SJSA1 (cell line): ENCODE measurements around the gene ABCD1. TPM values are rescaled to one million over a fixed set of nuclear protein-coding genes. Genes with fewer than 3 reads are reported as not detected.
"Not testable (repeated sequence)": the region's sequence is repeated elsewhere in the genome, so short reads cannot be mapped to it uniquely, and the experiment has no call there.

Experiments
- DNase-seq, 2 experiments: peaks; one replicate each; pipeline ENCODE4 v3.0.0-alpha.2; 2015 to 2020; ENCODE audit warnings: low spot score in 2 of 2, low read depth in 1 of 2
- H3K27ac ChIP-seq: fragments of 250-450 bp; sonication (Bioruptor Pico); 2 replicates; pipeline ENCODE4 v1.5.1; 2020; ENCODE audit warnings: mild to moderate bottlenecking, moderate library complexity
- H3K27me3 ChIP-seq: fragments of 250-450 bp; sonication (Bioruptor Pico); replicated peaks from 2 replicates; pipeline ENCODE4 v1.5.1; 2020; ENCODE audit warnings: mild to moderate bottlenecking, moderate library complexity
- H3K36me3 ChIP-seq: fragments of 250-450 bp; sonication (Bioruptor Pico); 2 replicates; pipeline ENCODE4 v1.5.1; 2020; ENCODE audit warnings: mild to moderate bottlenecking
- H3K4me1 ChIP-seq: fragments of 250-450 bp; sonication (Bioruptor Pico); replicated peaks from 2 replicates; pipeline ENCODE4 v1.6.1; 2021; ENCODE audit warnings: mild to moderate bottlenecking
- H3K4me3 ChIP-seq: fragments of 250-450 bp; sonication (Bioruptor Pico); 2 replicates; pipeline ENCODE4 v1.5.1; 2020; ENCODE audit warnings: mild to moderate bottlenecking
- H3K9me3 ChIP-seq: fragments of 250-450 bp; sonication (Bioruptor Pico); replicated peaks from 2 replicates; pipeline ENCODE4 v1.5.1; 2020; ENCODE audit warnings: mild to moderate bottlenecking
- total RNA-seq: library from RNA; depleted of rRNA; stranded (reverse); fragments of >200 nt; shearing (Covaris generic); gene quantifications from 2 replicates; pipeline ENCODE4 v1.2.3, GENCODE V29; 2014

The ABCD1 gene
- total RNA-seq, 1 experiment from 2014 or later = 10.3 TPM

DNA sequence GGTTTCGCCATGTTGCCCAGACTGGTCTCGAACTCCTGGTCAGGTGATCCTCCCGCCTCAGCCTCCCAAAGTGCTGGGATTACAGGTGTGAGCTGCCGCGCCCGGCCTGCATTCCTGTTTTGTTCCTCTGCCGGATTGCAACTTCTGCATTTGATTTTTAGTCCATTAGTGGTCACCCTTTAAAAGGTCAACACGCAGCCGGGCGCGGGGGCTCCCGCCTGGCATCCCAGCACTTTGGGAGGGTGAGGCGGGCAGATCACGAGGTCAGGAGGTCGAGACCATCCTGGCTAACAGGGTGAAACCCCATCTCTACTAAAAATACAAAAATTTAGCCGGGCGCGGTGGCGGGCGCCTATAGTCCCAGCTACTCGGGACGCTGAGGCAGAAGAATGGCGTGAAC, 5.5 kb downstream of the ABCD1 start:
- not testable (repeated sequence) for DNase-seq, H3K4me3 ChIP-seq, H3K9me3 ChIP-seq, H3K27ac ChIP-seq, H3K36me3 ChIP-seq, H3K27me3 ChIP-seq
- H3K4me1 ChIP-seq = peaks cover 22% of the 10 kb centered on the region

DNA sequence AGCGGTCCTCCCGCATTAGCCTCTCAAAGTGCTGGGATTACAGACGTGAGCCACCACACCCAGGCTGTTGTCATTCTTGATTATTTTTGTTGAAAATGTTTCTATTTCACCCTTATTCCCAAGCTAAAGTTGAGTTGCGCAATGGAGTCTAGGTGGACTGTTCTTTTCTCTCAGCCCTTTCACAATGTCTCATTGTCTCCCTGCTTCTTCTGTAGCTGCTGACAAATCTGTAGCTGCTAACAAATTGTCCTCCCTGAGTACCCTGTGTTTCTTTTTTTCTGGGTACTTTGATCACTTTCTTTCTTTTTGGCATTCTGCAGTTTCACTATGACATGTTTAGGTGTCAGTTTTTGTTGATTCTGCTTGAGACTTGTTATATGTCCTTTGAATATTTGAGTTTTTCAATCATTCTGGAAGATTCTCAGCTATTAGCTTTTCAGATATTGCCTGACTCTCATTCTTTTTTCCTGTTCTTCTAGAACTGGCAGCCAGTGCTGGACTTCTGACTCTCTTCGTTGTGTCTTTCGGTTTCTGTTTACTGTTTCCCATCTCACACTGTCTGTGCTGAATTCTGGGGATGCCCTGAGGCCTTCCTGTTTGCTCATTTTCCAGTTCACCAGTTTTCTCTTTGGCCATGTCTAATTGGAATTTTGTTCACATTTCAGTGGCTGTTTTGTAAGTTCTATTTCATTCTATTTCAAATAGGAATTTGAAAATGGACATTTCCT, 6.6 kb downstream of the ABCD1 start:
- Histone ChIP-seq H3K4me1 (peaks cover 11% of the 10 kb centered on the region), H3K4me3 (no peak overlapping the region), H3K27me3 (no peaks in the 10 kb centered on the region), H3K9me3 (no peaks in the 10 kb centered on the region), H3K27ac (no peak overlapping the region), H3K36me3 (no peaks in the 10 kb centered on the region)
- no peak for DNase-seq

DNA sequence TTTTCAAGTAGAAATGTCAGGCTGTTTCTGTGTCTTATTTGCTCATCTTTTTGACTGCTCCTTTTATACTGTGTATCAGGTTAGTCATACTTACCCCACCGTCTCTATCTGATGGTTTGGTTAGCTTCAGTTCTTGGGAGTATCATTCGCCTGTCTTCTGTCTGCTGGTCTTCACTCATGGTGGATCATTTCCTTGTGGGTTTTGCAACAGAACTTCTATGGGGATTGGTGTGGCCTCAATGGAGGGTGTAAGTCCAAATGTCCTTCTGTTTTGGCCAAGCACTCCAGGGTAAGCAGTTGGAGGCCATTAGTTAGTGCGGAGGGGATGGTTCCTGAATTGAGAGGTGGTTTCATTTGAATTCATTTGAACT, 7.2 kb downstream of the ABCD1 start:
- Histone ChIP-seq H3K4me1 (peaks cover 5% of the 10 kb centered on the region), H3K27ac (no peak overlapping the region), H3K27me3 (no peaks in the 10 kb centered on the region), H3K9me3 (no peaks in the 10 kb centered on the region), H3K4me3 (no peak overlapping the region), H3K36me3 (no peaks in the 10 kb centered on the region)
- DNase-seq = no peak

DNA sequence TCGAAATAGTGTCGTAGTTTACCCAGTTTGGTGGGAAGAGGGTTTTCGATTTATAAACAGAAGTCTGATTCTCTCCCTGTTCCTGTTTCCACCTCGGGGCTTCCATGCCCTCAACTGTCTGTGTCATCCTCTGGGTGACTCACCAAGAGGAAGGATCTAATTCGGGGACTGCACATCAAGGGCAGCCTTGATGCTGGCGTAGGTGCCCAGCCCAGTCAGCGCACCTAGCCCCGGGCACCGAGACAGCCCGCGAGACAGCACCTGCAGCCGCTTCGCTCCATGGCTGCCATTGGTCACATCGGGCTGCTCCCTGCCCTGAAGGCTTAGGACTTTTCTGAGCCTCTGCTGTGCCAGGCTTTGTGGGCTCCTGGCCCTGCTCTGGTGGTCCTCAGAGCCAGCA, 7.7 kb downstream of the ABCD1 start:
- no peaks in the 10 kb centered on the region for H3K27me3 ChIP-seq
- no peaks in the 10 kb centered on the region for H3K9me3 ChIP-seq
- H3K4me1 ChIP-seq = no peaks in the 10 kb centered on the region
- no peak overlapping the region for H3K27ac ChIP-seq
- H3K4me3 ChIP-seq = no peak overlapping the region
- H3K36me3 ChIP-seq = no peaks in the 10 kb centered on the region
- no peak for DNase-seq

DNA sequence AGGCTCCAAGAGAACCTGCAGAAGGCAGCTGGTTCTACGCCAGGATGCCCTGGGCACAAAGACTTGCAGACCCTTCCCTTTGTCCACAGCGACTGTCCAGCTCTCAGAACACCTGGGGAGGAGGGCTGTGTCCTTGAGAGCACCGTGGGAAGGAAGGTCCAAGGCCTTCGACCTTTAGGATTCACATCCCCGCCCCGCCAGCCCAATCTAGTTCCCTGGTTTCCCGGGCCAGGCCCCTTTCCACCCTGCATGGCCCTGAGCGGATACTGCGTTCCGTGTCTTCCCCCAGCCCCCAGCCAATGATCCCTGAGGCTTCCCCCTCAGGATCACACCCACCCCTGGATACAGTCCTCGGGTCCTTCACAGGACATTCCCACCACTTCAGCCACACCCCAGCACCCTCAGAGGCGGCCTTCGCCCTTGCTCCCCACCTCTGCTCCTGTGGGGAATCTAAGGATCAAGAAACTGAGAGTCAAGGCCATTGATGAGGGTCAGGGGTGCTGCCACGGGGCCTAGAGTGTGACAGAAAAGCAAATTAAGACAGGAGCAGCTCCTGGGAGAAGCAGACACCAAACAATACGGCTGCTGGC, 9.1 kb downstream of the ABCD1 start:
- no peaks in the 10 kb centered on the region for H3K9me3 ChIP-seq
- no peaks in the 10 kb centered on the region for H3K36me3 ChIP-seq
- H3K27me3 ChIP-seq = no peaks in the 10 kb centered on the region
- DNase-seq = no peak
- H3K4me1 ChIP-seq = no peaks in the 10 kb centered on the region
- no peak overlapping the region for H3K27ac ChIP-seq
- H3K4me3 ChIP-seq = no peak overlapping the region

DNA sequence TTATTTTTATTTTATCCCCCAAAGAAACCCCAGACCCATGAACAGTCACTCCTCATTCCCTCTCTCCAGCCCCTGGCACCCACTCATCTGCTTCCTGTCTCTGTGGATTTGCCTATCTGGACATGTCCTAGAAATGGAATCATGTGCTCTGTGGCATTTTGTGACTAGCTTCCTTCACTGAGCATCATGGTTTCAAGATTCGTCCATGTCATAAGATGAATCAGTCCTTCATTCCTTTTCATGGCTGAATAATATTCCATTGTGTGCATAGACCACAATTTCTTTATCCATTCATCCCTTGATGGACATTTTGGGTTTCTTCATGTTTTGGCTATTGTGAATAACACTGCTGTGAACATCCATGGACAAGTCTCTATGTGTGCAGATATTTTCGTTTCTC, 10.2 kb downstream of the ABCD1 start:
- no peaks in the 10 kb centered on the region for H3K9me3 ChIP-seq
- no peaks in the 10 kb centered on the region for H3K4me1 ChIP-seq
- H3K36me3 ChIP-seq = no peaks in the 10 kb centered on the region
- DNase-seq = no peak
- H3K27ac ChIP-seq = no peak overlapping the region
- no peaks in the 10 kb centered on the region for H3K27me3 ChIP-seq
- H3K4me3 ChIP-seq = no peak overlapping the region

DNA sequence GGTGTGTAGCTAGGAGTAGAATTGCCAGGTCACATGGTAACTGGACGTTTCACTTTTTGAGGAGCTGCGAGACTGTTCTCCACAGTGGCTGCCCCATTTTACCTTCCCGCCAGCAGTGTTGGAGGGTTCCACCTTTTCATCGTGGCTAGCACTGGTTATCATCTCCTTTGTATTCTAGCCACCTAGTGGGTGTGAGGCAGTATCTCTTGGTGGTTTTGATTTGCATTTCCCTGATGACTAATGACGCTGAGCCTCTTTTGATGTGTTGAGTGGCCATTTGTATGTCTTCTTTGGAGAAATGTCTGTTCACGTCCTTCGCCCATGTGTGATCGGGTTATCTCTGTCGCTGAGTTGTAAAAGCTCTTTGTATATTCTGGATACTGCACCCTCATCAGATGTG, 10.6 kb downstream of the ABCD1 start:
- H3K36me3 ChIP-seq = no peaks in the 10 kb centered on the region
- DNase-seq = no peak
- H3K27me3 ChIP-seq = no peaks in the 10 kb centered on the region
- no peaks in the 10 kb centered on the region for H3K9me3 ChIP-seq
- no peaks in the 10 kb centered on the region for H3K4me1 ChIP-seq
- no peak overlapping the region for H3K4me3 ChIP-seq
- H3K27ac ChIP-seq = no peak overlapping the region

DNA sequence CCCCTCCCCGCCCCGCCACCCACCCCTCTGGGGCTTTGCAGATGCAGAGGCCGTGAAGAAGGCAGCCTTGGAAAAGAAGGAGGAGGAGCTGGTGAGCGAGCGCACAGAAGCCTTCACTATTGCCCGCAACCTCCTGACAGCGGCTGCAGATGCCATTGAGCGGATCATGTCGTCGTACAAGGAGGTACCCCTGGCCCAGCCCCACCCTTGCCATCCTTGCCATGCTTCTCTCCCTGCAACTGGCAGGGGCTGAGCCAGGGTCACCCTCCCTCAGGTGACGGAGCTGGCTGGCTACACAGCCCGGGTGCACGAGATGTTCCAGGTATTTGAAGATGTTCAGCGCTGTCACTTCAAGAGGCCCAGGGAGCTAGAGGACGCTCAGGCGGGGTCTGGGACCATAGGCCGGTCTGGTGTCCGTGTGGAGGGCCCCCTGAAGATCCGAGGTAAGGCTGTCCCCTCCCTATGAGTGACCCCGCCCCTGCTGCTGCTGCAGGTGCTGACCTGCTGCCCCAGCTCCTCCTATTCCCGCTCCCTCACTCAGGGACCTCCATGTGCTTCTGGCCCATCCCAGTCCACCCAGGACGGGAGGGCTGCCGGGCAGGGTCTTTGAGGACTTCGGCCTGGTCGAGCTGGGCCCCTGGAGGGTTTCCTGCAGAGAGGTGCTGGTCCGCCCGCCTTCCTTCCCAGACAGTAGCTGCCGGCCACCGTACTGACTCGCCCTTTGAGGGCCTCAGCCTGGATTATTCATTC, 11.6 kb downstream of the ABCD1 start:
- Histone ChIP-seq H3K9me3 (no peaks in the 10 kb centered on the region), H3K27me3 (no peaks in the 10 kb centered on the region), H3K4me1 (no peaks in the 10 kb centered on the region), H3K36me3 (no peaks in the 10 kb centered on the region), H3K4me3 (no peak overlapping the region), H3K27ac (no peak overlapping the region)
- DNase-seq = no peak

DNA sequence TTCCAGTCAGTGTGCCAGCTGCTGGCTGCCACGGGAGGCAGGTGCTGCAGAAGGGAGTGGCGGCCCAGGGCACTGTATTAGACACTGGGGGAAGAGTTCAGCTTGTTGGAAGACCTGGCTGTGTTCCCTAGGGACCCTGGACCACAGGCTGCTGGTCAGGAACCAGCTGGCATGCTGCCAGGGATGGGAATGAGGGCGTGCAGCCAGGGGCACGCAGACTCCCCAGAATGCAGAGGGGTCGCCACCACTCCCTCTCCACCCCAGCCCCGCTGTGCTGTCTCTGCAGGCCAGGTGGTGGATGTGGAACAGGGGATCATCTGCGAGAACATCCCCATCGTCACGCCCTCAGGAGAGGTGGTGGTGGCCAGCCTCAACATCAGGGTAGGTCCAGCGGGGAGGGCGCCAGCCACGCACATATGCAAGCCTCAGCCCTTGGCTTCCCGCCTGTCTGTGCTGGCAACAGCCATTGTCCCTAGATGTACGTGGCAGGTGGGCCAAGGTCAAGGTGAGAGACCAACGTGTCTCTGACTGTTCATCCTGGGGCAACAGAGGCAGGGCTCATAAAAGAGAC, 12.3 kb downstream of the ABCD1 start:
- Histone ChIP-seq H3K9me3 (no peaks in the 10 kb centered on the region), H3K4me3 (no peak overlapping the region), H3K27ac (no peak overlapping the region), H3K36me3 (no peaks in the 10 kb centered on the region), H3K4me1 (no peaks in the 10 kb centered on the region), H3K27me3 (no peaks in the 10 kb centered on the region)
- no peak for DNase-seq

DNA sequence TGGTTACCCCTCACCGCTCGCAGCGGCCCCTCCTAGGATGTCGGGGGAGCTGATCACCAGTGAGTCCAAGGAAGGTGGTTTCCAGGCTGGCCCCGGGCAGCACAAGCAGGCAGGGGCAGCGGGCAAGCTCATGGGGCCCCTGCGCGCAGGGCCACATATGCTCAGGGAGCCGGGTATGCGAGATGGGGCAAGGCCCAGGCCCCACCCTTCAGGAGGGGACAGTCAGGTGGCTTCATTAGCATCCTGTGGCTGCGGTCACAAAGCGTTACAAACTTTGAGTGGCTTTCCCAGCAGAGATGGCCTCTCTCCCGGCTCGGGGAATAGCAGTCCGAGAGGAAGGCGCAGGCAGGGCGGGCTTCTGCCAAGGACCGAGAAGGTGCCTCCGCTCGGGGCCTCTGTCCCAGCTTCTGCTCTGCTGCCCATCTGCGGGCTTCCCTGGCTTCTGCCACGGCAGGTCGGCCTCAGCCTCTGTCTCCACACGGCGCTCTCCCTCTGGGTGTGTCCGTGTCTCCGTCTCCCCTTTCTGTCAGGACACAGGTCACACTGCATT, 13.5 kb downstream of the ABCD1 start:
- H3K27me3 ChIP-seq = no peaks in the 10 kb centered on the region
- no peak overlapping the region for H3K27ac ChIP-seq
- DNase-seq = no peak
- H3K4me1 ChIP-seq = no peaks in the 10 kb centered on the region
- no peaks in the 10 kb centered on the region for H3K36me3 ChIP-seq
- no peaks in the 10 kb centered on the region for H3K9me3 ChIP-seq
- no peak overlapping the region for H3K4me3 ChIP-seq

DNA sequence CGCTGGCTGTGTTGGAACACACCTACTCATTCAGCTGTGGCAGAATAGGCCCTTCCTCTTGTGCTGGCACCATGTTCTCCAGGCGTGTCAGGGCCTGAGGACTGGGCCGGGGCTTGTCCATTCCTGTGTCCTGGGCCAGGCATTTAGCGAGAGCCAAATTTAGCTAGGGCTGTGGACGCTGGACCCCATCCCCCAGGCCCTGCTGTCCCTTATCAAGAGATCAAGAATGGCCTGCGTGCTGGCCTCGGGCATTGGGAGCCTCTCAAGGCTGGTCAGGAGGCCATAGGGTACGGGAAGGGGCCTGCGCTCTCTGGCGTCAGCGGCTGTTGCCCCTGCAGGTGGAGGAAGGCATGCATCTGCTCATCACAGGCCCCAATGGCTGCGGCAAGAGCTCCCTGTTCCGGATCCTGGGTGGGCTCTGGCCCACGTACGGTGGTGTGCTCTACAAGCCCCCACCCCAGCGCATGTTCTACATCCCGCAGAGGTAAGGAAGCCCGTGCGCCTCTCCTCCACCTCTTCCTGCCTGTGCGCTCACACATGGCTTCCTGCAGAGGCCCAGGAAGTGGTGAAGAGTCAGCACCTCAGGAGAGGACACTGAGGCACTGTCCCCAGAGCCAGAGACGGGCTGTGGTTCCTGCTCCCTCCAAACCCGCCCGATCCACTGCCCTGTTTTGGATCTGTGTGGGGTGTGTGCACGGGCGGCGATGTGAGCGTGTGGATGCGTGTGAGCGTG, 15.3 kb downstream of the ABCD1 start:
- H3K9me3 ChIP-seq = no peaks in the 10 kb centered on the region
- no peak overlapping the region for H3K27ac ChIP-seq

DNA sequence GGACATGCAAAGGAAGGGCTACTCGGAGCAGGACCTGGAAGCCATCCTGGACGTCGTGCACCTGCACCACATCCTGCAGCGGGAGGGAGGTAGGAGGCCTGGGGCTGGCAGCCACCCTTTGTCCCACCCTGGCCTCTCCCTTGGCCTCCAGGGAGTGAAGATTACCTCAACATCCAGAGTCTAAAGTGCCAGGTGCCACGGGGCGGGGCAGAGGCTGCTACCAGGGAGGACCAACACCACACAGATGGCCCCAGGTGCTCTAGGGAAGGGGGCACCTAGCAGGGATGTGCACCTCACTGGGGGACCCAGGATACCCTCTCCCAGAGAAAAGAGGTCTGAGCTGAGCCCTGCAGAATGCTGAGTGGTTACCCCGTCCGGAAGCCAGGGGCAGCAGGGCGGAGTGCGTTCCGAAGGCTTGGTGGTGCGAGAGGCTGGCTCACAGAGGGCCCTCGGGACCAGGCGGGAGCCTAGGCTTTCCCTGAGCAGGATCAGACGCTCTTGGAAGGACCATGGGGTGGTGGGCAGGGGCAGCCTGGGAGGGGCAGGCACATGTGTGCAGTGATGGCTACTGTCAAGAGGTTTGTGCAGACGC, 16.1 kb downstream of the ABCD1 start:
- Histone ChIP-seq H3K4me1 (no peaks in the 10 kb centered on the region), H3K27me3 (no peaks in the 10 kb centered on the region), H3K9me3 (no peaks in the 10 kb centered on the region), H3K27ac (no peak overlapping the region), H3K36me3 (no peaks in the 10 kb centered on the region), H3K4me3 (no peak overlapping the region)
- no peak for DNase-seq

More for the DNA sequence above, 15.3 kb downstream of the ABCD1 start:
- Histone ChIP-seq H3K4me3 (no peak overlapping the region), H3K36me3 (no peaks in the 10 kb centered on the region), H3K4me1 (no peaks in the 10 kb centered on the region), H3K27me3 (no peaks in the 10 kb centered on the region)
- no peak for DNase-seq

DNA sequence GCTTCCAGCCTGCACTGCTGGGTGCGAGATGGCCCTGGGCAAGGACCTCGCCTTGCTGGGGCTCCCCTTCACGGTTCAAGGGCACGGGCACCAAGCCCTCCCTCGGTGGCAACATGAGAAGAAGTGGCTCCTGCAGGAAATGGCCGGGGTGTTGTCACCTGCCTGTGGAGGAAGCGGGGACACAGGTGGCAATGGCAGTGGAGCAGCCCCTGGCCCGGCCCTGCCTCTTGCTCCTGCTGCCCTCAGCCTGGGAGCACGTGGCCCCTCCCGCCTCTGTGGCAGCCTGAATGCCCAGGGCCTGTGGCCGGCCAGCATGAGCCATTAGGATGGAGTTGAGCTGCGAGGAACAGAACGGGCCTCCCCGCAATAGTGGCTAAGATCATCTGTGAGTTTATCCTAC, 16.8 kb downstream of the ABCD1 start:
- Histone ChIP-seq H3K9me3 (no peaks in the 10 kb centered on the region), H3K27me3 (no peaks in the 10 kb centered on the region), H3K36me3 (no peaks in the 10 kb centered on the region), H3K4me3 (no peak overlapping the region), H3K4me1 (no peaks in the 10 kb centered on the region), H3K27ac (no peak overlapping the region)
- no peak for DNase-seq
